Measurements from ENCODE around the gene RAB44.
A peak's percentile ranks its signal among the peaks of the same experiment; 100 is the strongest.

RAB44 gene

GRCh38 chr6:36677059-36677749 lies 20.4 kb upstream of the RAB44 start:
- TF ChIP-seq CTCF (IDR thresholded peaks at IDR 0.05; ENCODE audit: low read depth, low read length) (no peak), POLR2A (IDR thresholded peaks at IDR 0.05; ENCODE audit: extremely low read depth, insufficient read length) (no peak), MAX (IDR thresholded peaks at IDR 0.05; ENCODE audit: low read depth, low read length) (no peak), MYC (IDR thresholded peaks at IDR 0.05; ENCODE audit: low read depth, low read length) (no peak)
- no peak overlapping the region for H3K4me3 ChIP-seq (ENCODE audit: low read depth, low read length)
- no peak for DNase-seq (ENCODE audit: low read depth)

GRCh38 chr6:36677753-36678487 lies 19.7 kb upstream of the RAB44 start:
- peak; percentile 35 for DNase-seq (ENCODE audit: low read depth)
- no peak overlapping the region for H3K4me3 ChIP-seq (ENCODE audit: low read depth, low read length)
- TF ChIP-seq MYC (IDR thresholded peaks at IDR 0.05; ENCODE audit: low read depth, low read length): 0 out of 2 replicates have a peak, but pooled peaks have one; percentile 10
- TF ChIP-seq POLR2A (IDR thresholded peaks at IDR 0.05; ENCODE audit: extremely low read depth, insufficient read length): no peak

- H3K4me3 ChIP-seq (ENCODE audit: low read depth, low read length): peak within 1 kb of the TSS; percentile 69
- TF ChIP-seq MYC (IDR thresholded peaks at IDR 0.05; ENCODE audit: low read depth, low read length) (no peak), POLR2A (IDR thresholded peaks at IDR 0.05; ENCODE audit: extremely low read depth, insufficient read length) (no peak), CTCF (IDR thresholded peaks at IDR 0.05; ENCODE audit: low read depth, low read length) (no peak), MAX (IDR thresholded peaks at IDR 0.05; ENCODE audit: low read depth, low read length) (peak; percentile 3)
- DNase-seq (ENCODE audit: low read depth): peak; percentile 92
Measured at GRCh38 chr6:36678488-36679042, 19.1 kb upstream of the RAB44 start, which contains the start of gene CDKN1A. Gene CDKN1A (plus strand): TSS chr6:36678714. CDS start chr6:36684102, 5,388 bp downstream.

GRCh38 chr6:36679043-36679833 lies 18.4 kb upstream of the RAB44 start:
- TF ChIP-seq CTCF (IDR thresholded peaks at IDR 0.05; ENCODE audit: low read depth, low read length) (no peak), MAX (IDR thresholded peaks at IDR 0.05; ENCODE audit: low read depth, low read length) (no peak), MYC (IDR thresholded peaks at IDR 0.05; ENCODE audit: low read depth, low read length) (no peak), POLR2A (IDR thresholded peaks at IDR 0.05; ENCODE audit: extremely low read depth, insufficient read length) (no peak)
- peak; percentile 80 for DNase-seq (ENCODE audit: low read depth)
- peak overlapping the region; percentile 69 for H3K4me3 ChIP-seq (ENCODE audit: low read depth, low read length)

- peak; percentile 49 for DNase-seq (ENCODE audit: low read depth)
- TF ChIP-seq CTCF (IDR thresholded peaks at IDR 0.05; ENCODE audit: low read depth, low read length) (no peak), POLR2A (IDR thresholded peaks at IDR 0.05; ENCODE audit: extremely low read depth, insufficient read length) (no peak), MAX (IDR thresholded peaks at IDR 0.05; ENCODE audit: low read depth, low read length) (no peak), MYC (IDR thresholded peaks at IDR 0.05; ENCODE audit: low read depth, low read length) (no peak)
- H3K4me3 ChIP-seq (ENCODE audit: low read depth, low read length): no peak overlapping the region
Measured at GRCh38 chr6:36682328-36683144, 15.1 kb upstream of the RAB44 start.
